Measurements from ENCODE around the gene CD248.

The CD248 gene

DNA sequence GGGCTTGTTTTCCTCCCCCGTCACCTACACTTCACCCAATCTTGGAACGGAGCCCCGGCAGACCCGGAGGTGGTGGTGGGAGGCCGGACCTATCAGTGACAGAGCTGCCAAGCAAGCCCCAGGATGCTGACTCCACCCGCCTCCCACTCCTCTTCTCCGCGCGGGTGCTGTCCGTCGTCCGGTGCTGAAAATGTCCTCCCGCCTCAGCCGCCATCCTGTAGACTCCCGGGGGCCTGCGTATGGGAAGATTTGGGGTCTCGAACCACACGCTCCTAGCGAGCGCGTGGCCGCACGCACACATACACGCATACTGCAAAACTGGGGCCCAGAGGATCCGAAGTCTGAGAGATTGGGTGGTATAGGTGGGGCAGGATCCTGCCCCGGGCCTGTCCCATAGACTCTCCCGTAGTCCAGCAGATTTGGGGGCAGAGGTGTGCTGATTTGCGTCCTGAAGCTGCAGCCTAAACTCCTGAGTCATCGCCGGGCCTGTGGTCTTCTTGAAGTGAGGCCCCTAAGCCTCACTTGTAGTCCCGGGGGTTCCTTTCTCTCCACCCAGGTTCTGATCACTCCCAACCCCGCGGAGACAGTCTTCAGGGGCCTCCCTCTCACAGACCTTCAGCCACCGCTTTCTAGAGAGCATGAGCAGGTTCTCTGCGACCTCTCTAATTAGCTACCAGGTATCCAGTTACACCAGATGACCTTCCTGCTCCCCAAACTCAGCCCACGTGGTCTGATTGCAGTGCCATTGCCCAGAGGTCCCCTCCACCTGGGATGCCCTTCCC is 27.1 kb downstream of the CD248 start:
- peak in 17 of 56 donors; percentile 59 to 85 (median 75) for DNase-seq

DNA sequence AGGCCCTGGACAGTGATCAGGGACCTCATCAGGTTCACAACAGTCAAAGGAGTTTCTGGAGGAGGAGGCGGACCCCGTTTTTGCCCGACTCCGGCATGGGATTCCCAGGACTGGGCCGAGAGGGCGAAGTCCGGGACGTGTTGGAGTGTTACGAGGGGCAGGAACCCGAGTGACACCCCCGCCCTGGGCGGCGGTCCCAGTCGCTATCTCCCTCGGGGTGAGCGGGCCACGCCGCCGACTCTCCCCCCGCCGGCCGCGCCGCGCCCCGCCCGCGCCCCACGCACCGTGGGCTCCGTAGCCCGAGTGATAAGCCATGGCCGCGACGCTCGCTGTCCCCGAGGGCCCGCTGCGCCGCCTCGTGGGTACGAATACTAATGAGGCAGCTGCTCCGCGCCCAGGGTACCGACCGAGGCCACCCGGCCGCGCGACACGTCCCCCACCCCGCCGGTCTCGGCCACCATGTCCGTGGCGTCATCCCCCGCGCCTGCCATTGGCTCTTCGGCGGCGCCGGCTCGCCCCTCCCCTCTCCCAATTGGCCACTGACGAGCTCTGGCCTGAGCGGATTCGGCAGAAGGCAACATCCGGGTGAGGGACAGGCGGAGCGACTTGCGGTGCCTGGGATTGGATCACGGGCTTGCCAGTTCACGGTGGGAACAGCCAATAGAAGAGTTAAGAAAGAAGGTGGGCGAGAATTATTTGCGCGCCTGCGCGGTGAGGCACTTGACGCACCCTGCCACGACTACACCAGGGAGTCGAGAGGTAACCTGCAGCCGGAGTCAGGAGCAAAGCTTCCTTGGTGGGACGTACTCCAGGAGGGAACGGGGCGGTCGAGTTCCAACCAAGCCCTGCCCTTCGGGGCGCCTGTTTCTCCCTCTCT is 27.9 kb downstream of the CD248 start, which contains the start of gene YIF1A:
TSS of gene YIF1A (minus strand) at position 473 of the 877 bp plus-strand sequence. CDS start at position 315, 158 bp downstream.
- DNase-seq = peak; percentile 90 to 100 (median 99)

DNA sequence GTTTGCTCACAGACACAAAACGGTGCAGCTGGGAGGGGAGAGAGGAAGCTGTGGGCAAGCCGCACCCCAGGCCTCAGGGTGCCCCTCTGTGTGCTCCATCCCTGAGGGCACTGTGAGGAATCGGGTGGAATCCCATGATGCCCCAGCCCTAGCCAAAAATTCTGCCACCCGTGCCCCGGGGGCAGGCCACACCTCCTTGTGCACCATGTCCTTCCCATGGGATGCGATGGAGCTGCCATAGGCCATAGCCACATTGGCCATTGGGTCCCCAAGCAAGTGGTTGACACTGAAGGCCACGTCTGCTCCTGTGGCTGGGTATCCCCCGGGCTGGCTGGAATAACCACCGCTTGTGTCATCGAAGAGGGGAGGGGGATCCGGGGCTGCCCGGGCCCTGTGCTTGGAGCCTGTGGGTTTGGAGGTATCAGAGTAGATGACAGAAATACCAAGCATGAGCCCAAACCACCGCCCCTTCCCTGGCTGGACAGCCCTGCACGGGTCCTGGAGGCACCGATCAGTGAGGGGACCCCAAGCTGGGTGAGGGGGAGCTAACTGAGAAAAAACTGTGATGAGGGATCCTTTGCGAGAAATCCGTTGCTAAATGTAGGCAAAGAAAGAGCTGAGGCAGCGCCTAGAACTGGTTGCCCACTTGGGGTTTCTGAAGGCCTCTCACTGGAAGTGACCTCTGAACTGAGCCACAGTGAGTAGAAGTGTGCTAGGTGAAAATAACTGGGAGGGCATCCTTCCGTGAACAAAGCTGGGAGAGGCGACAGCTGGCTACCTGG is 28.8 kb downstream of the CD248 start:
- no peak for DNase-seq

DNA sequence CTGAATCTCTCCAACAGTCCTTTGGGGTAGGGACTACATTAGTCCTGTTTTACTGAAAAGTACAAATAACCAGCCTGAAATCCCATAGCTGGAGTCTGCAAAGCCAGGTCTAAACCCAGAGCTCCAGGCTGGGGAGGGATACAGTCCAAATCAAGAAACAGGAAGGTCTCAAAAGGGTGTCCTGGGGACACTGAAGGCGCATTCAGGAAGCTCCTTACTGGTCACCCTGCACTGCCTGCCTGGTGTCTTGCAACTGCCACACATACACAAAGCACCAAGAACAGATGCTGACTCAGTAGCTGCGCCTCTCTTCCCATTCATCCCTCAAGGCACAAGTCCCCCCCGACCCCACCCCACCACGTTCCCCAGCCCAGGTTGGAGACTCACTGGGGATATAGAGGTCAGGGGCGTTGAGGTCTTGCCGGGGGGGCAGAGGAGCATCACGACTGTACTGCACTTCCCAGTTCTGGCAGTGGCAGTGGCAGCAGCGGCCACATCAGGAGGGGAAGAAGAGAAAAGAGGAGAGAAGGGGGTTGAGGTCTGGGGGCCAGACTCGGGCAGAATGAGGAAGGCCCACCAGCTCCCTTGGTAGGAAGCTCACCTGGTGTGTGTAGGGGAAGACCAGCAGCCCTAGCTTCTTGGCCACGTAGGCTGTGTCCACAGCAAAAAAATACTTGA is 29.5 kb downstream of the CD248 start:
- DNase-seq = no peak

DNA sequence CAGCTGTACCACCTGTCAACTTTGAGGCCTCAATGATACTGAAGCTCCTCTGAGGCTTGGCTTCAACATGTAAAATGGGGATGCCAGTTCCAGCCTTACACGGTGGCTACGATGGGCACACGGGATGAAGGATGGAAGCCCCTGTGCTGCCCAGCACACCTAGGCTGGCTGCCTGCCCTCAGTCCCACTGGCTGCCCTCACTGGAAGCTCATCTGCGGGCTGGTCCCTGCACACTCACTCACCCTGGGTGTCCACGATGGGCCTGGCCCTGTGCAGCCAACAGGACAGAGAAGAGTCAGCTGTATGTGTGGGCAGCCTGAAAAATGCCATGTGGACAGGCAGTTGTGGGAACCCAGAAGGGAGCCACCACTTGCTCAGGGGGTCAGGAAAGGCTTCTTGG is 30.1 kb downstream of the CD248 start:
- DNase-seq = no peak

DNA sequence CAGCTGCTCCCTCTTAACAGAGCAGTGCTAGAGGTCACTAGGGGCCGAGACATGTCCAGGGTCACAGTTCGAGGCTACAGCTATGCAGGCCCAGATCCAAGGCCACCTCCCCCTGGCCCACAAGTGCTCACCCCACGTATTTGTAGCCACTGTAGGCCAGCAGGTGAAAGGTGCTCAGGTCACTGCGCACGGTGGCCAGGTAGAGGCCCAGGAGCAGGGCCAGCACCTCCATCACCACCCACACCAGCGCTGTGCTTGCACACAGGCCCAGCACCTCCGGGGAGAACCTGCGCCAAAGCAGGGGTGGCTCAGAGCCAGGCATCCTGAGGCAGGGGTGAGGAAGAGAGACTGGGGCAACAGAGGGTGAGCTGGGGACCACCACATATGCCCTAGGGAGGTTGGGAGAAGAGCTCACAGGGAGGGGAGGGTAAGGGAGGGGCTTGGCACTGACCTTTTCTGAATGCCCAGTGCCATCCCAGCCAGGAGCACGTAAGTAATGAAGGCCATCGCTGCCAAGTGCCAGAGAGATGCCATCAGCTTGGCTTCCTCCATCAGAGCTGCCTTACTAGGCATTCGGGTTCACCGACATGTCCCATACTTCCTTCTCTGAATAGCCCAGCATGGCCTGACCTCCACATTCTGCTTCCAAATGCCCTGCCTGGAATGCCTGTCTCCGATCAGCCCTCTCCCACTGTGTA is 31.4 kb downstream of the CD248 start:
- DNase-seq = no peak

DNA sequence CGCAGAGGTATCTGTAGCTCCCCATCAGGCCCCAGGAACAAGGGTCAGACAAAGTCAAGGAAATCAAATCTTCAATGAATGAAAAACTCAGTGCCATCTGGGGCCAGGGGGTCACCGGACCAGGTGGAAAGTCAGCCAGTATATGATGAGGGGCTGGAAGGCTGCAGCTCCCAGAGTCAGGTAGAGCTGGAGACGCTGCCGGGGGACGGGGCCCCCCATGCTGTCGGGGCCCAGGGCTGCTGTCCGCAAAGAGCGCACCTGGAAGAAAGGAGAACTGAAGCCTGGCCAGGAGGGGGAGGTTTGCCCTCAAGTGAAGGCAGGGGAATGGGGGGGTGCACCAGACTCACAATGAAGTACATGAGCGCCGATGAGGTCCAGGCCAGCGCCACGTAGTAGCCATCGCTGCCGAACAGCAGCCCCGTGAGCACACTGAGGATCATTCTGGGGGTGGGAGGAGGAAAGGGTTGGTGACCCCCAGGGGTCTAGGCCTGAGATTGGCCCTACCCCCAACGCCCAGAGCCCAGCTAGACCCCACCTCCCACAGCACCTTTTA is 32.2 kb downstream of the CD248 start:
- no peak for DNase-seq

DNA sequence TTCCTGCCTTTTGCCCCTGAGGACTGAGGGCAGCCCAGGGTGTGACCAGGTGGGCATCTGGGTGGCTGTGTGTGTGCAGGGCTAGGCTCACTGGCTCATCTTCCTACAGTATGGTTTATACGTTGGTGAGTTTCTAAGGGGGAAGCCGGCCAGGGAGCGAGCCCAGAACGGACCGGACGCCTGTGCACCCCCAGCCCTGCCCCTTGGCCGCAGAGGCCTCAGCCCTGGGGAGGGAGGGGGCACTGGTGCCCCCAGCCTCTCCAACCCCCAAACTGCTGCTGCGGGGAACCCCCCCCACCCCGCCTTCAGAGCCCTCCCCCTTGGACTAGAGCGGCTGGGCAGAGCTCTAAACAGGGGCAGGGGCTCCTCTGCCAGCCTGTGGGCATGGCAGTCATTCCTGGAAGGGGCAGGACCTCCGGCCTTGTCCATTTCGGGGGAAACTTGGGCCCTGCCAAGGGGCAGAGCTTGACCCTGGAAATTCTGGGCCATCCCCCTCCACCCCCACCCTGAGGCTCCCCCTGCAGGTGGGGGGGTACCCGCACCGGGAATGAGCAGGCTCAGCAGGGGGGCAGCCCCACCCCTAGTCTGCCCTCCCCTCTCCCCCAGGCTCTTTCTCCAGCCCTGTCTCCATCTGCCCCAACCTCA is 33.3 kb downstream of the CD248 start:
- DNase-seq = no peak

DNA sequence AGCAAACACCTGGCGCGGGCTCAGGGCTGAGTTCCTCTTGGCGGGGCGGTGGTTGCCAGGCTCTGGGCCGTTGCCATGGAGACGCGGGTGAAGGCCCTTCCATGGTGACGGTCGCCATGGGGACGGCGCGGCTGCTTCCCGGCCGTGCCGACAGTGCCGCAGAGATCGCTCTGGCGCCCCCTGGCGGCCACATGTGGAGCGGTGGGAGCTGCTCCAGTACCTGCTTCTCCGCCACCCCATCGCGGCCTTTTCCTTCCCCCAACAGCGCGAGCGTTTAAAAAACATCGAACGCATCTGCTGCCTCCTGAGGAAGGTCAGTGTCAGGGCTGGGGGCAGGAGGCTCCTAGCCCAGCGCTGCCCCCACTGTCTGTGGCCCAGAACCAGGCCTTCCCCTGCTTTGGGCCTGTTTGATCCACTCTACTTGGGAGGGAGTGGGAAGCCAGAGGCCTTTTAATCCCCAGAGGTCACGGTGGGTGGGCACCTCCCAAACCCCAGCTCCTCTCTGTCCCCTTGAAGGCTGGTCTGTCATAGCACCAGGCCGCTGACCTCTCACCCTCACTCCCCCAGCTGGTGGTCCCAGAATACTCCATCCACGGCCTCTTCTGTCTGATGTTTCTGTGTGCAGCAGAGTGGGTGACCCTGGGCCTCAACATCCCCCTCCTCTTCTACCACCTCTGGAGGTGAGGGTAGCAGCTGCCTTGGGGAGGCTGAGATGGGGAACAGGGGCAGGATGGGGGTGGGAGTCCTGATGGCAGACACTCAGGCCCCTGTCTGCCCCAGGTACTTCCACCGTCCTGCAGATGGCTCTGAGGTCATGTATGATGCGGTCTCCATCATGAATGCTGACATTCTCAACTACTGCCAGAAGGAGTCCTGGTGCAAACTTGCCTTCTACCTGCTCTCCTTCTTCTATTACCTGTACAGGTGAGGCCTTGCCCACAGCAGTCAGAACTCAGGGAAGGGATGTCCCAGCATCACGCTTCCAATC is 34.1 kb downstream of the CD248 start:
- DNase-seq = peak; percentile 76 to 100 (median 96)

DNA sequence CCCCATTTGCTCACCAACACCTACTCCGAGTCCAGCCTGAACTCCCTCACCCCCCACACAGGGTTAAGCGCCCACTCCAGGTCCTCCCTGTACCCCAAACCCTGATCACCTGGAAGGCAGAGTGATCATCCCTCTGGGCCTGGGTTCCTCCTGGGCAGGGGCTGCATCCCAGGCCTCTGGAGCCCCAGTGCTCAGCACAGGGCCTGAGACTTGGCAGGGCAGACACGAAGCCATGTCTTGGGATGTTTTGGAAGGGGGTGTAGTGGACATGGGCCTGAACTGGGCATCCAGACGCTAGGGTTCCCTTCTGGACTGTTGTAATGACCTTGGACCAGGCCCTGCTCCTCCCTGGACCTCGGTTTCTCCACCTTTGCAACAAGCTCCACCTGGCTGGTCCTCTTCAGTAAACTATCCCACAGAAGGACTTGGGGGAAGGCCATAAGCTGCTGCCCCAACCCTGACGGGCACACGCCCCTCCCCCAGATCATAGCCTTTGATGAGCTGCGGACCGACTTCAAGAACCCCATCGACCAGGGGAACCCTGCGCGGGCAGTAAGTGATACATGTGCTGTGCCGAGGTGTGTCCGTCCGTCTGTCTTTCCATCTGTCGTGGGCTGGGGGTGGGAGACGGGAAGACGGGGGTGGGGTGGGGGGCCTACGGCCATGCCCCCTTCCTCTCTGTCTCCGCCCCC is 34.9 kb downstream of the CD248 start:
- no peak for DNase-seq

DNA sequence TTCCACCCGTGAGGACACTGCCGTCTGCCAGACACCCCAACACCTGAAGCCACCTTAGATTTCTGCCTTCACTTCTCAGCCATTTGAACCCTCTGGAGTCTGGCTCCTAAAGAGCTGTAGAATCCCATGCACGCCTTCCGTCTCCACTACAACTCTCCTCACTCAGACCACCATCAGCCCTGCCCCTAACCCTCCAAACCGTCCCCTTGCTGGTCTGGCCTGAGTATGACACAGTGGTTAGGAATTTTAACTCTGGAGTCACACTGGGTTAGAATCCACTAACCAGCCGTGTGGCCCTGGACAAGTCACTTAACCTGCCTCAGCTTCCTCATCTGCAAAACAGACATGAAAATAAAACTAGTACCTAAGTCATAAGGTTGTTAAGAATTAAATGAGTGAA is 35.8 kb downstream of the CD248 start:
- no peak for DNase-seq

DNA sequence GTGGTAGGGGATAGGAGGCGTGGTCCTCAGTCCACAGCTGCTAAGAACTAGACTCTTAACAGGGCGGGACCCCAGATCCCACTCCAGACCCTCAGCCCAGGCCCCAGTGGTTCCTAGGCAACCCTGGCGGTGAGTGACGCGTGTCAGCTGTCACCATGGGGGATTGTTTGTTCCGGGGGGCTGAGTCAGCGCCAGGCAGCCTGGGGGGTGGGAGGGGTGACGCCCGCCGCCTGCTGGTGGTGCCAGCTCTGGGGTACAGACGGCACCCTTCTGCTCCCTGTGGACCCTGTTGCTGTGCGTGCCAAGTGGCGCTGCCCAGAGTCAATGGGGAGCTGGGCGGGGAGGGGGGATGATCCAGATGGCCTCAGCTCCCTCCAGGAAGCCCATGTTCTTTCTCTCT is 36.4 kb downstream of the CD248 start:
- peak in 1 of 56 donors; percentile 74 for DNase-seq

DNA sequence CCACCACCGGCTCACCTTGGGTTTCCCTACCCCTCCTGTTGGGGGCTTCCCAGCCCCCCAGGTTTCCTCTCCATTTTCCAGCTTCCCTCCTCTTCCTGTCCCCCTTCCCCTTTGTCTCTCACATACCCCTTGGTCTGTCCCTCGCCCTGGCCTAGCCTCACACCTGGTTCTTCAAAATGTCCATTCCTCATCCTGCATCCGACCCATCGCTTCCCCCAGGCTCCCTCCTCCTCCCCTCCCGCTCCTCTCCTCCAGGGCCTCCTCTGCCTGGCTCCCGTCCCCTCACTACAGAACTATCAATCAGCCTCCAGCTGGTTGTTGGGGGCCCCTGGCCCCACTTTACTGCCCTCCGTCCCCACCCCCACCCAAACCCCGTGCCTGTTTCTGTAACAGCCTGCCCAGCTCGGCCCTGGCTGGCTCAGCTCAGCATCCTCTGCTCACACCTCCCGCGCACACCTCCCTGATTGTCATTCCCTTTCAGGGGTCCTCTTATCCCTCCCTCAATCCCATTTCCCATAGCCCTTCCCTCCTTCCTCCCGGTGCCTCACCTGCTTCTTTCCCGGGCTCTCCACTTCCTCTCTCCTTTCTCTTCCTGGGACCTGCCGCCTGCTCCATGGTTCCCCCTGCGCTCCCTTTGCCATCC is 37.6 kb downstream of the CD248 start:
- DNase-seq = peak in 1 of 56 donors; percentile 23

DNA sequence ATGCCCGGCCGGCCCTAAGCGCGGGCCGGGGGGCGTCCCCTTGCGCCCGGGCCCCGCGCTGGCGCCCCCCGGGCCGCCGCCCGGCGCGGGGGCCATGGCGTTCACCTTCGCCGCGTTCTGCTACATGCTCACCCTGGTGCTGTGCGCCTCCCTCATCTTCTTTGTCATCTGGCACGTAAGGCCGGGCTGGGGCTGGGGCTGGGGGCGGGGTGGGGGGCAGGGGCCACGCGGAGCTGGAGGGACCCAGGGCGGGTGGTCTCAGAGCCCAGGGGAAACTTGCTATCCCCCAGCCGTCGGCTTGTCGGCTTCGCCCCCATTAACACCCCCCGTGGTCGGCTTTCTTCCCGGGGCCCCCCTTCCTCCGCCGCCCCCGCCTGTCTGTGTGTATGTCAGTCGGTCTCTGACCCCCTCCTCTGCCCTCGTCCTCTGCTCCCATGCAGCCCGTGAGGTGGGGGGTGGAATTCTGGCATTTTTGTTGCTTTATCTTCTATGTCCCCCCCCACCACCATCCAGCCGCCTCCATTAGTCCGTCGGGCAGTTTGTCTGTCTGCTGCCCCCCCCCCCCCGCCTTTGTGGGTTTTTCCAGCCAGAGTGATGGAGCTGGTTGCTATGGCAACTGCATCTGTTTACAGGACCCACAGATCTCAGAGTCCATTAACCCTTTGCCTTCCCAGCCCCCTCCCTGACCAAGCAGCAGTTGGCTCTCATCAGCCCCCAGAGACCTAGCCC is 38.3 kb downstream of the CD248 start:
- peak in 2 of 56 donors; percentile 24 to 52 for DNase-seq

DNA sequence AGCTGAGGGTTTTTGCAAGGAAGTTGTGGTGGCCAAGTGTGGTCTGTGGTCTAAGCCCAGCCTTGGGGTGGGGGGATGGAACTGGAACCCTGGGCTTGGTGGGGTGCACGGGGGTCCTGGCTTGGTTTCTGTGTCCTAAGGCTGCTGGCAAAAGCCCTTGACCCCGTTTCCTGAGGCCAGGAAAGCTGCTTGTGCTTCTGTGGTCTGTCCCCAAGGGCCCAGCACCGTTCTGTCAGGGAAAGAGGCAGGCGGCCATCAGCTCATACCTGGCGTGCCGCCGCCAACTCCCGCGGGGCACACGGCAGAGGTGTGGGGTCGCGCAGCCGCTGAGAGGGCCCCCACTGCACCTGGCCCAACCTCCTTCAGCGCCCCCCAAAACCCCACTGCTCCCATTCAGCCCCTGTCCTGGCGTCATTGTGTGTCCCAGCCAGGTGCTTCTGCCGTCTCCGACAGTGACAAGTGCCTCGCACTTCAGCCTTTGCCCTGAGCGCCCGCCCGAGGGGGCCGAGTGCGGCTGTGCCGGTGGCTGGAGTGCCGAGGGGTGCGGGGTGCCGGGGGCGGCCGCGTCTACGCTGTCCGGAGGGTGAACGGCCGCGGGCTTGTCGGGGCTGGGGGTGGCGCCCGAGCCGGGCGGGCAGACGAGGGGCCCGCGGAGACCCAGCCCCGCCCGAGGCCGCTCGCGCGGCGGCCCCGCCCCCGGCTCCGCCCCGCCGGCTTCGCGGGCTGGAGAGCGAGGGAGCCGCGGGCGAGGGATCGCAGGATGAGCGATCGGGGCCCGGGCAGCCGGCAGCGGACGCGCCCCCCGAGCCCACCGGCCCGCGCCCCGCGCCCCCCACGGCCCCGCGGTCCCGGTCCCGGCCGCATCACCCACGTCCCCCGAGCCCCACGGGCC is 39.1 kb downstream of the CD248 start, which contains the start of gene CNIH2:
TSS of gene CNIH2 (plus strand) at position 705 of the 892 bp plus-strand sequence. CDS start 282 bp downstream, outside the sequence.
- peak in 4 of 56 donors; percentile 25 to 52 (median 34) for DNase-seq
